DND-41 (cell line): ENCODE data around the gene MLNR.

Source experiments
- ATAC-seq: fragments of 200-7000 bp; cut with Tn5 transposase; 3 replicates; pipeline ENCODE4 v1.9.1; 2021; ENCODE audit warnings: low read depth; ENCODE audit not compliant: insufficient read depth
- DNase-seq: peaks from one replicate; pipeline ENCODE4 v3.0.0-alpha.2; 2020
- H2AFZ ChIP-seq: 2 replicates; pipeline ENCODE4 v1.6.0; 2012; ENCODE audit warnings: low read depth, low read length
- H3K27ac ChIP-seq: 2 replicates; pipeline ENCODE4 v1.5.1; 2012; ENCODE audit warnings: low read length, inconsistent platforms
- H3K27me3 ChIP-seq: fragments of 200-600 bp; sonication (generic); 2 replicates; pipeline ENCODE4 v1.6.0; 2012; ENCODE audit warnings: low read length, mild to moderate bottlenecking, inconsistent platforms; ENCODE audit not compliant: insufficient read depth, poor library complexity
- H3K36me3 ChIP-seq: 2 replicates; pipeline ENCODE4 v1.5.1; 2012; ENCODE audit warnings: low read length, inconsistent platforms; ENCODE audit not compliant: insufficient read depth
- H3K4me1 ChIP-seq: 2 replicates; pipeline ENCODE4 v1.5.1; 2012; ENCODE audit warnings: mild to moderate bottlenecking, low read length; ENCODE audit not compliant: insufficient read depth
- H3K4me2 ChIP-seq: 2 replicates; pipeline ENCODE4 v1.6.0; 2012; ENCODE audit warnings: mild to moderate bottlenecking, moderate library complexity, low read length, inconsistent platforms; ENCODE audit not compliant: insufficient read depth
- H3K4me3 ChIP-seq, 2 experiments: fragments of 200-600 bp in 1 of 2; shearing (Covaris generic) in 1 of 2; 2 replicates each; pipeline ENCODE4 v1.5.1; 2012 to 2016; ENCODE audit warnings: inconsistent platforms in 2 of 2, low read length in 2 of 2, mild to moderate bottlenecking in 2 of 2, low read depth in 1 of 2, moderate library complexity in 1 of 2
- H3K79me2 ChIP-seq: 2 replicates; pipeline ENCODE4 v1.6.0; 2012; ENCODE audit warnings: low read length, inconsistent platforms; ENCODE audit not compliant: insufficient read depth
- H3K9ac ChIP-seq: 2 replicates; pipeline ENCODE4 v1.6.0; 2012; ENCODE audit warnings: low read depth, mild to moderate bottlenecking, inconsistent platforms, low read length, moderate library complexity
- H3K9me3 ChIP-seq: 2 replicates; pipeline ENCODE4 v1.5.1; 2012; ENCODE audit warnings: low read length, moderate library complexity, mild to moderate bottlenecking, inconsistent platforms; ENCODE audit not compliant: insufficient read depth, severe bottlenecking
- H4K20me1 ChIP-seq: 2 replicates; pipeline ENCODE4 v1.6.0; 2012; ENCODE audit warnings: low read length; ENCODE audit not compliant: insufficient read depth
- CTCF ChIP-seq: IDR thresholded peaks from 2 replicates; pipeline ENCODE4 v1.5.1; 2012; ENCODE audit warnings: borderline replicate concordance, low read length, moderate library complexity, mild to moderate bottlenecking; ENCODE audit not compliant: poor library complexity, severe bottlenecking; ENCODE audit errors: extremely low read depth
- EZH2 ChIP-seq: IDR thresholded peaks from 3 replicates; pipeline ENCODE4 v1.6.1; 2012; ENCODE audit warnings: borderline replicate concordance, low read depth, mild to moderate bottlenecking, moderate library complexity, low read length, inconsistent platforms; ENCODE audit not compliant: severe bottlenecking

The MLNR gene

GRCh38 chr13:49184621-49185020 lies 35.5 kb upstream of the MLNR start:
- H2AFZ ChIP-seq = no peak overlapping the region
- DNase-seq = no peak
- H3K4me3 ChIP-seq = no peak overlapping the region
- H4K20me1 ChIP-seq = no peaks in the 10 kb centered on the region
- no peaks in the 10 kb centered on the region for H3K9me3 ChIP-seq
- H3K9ac ChIP-seq = no peak overlapping the region
- no peaks in the 10 kb centered on the region for H3K27me3 ChIP-seq
- TF ChIP-seq CTCF = no peak
- no peak for TF ChIP-seq EZH2
- H3K27ac ChIP-seq = no peak overlapping the region
- H3K4me1 ChIP-seq = no peaks in the 10 kb centered on the region
- no peaks in the 10 kb centered on the region for H3K79me2 ChIP-seq
- no peak overlapping the region for H3K4me2 ChIP-seq
- H3K36me3 ChIP-seq = peaks cover 81% of the 10 kb centered on the region
- ATAC-seq = no peak

DNA sequence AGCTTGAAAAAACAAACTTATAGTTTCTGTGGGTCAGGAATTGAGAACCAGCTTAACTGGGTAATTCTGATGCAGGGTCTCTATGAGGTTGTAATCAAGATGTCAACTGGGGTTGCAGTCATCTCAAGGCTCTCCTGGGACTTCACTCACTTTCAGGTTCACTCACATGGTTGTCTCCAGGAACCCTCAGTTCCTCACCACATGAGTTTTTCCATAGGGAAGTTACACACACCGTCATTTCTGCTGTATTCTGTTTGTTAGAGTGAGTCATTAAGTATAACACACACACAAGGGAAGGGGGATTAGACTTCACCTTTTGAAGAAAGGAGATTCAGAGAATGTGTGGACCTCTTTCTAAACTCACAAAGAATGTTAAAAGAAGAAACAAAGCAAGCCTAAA lies 34.9 kb upstream of the MLNR start:
- no peaks in the 10 kb centered on the region for H4K20me1 ChIP-seq
- no peak overlapping the region for H3K9ac ChIP-seq
- DNase-seq = no peak
- TF ChIP-seq EZH2 (no peak), CTCF (no peak)
- ATAC-seq = no peak
- no peak overlapping the region for H2AFZ ChIP-seq
- H3K36me3 ChIP-seq = peaks cover 87% of the 10 kb centered on the region
- H3K27ac ChIP-seq = no peak overlapping the region
- H3K27me3 ChIP-seq = no peaks in the 10 kb centered on the region
- no peaks in the 10 kb centered on the region for H3K4me1 ChIP-seq
- no peaks in the 10 kb centered on the region for H3K9me3 ChIP-seq
- no peak overlapping the region for H3K4me2 ChIP-seq
- H3K4me3 ChIP-seq = no peak overlapping the region
- H3K79me2 ChIP-seq = no peaks in the 10 kb centered on the region

DNA sequence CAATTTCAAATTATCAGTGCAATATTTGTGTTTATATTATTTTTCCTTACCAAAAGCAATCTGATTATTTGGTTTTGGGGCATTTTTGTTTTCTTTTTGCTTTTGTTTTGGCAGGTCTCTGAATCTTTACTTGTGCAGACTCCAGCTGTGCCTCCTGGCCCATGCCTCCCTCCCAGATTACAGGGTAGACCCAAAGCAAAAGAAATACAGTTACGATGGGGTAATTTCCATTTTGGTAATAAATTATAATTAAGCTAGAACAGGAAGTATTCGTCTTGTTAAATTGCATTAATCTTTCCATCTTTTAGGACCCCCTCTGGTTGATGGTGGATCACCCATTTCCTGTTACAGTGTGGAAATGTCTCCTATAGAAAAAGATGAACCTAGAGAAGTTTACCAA lies 29.2 kb upstream of the MLNR start:
- Histone ChIP-seq H3K79me2 (no peaks in the 10 kb centered on the region), H3K4me1 (no peaks in the 10 kb centered on the region), H3K4me3 (no peak overlapping the region), H3K27me3 (no peaks in the 10 kb centered on the region), H3K27ac (no peak overlapping the region), H2AFZ (no peak overlapping the region), H3K9ac (no peak overlapping the region), H3K9me3 (no peaks in the 10 kb centered on the region), H3K36me3 (peaks cover 86% of the 10 kb centered on the region), H4K20me1 (no peaks in the 10 kb centered on the region), H3K4me2 (no peak overlapping the region)
- no peak for TF ChIP-seq CTCF
- no peak for TF ChIP-seq EZH2
- ATAC-seq = no peak
- no peak for DNase-seq

DNA sequence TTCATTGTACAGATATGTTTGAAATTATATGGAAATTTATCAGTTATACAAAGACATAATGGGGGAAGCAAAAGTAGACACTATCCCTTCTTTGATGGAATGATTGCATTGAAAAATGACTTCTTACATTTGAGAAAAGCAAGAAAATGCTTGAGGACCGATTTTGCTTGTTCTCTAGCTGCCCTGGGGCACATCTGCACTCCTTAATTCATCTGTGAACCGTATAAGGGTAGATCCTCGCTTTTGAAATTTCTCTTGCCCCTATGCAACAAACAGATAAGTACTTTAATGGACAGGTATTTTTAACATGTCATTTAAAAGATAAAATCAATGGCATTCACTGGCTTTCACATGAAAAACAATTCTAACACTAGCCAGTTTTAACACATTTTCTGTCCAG lies 13.5 kb upstream of the MLNR start:
- H3K36me3 ChIP-seq = peaks cover 70% of the 10 kb centered on the region

More for the DNA sequence above, 13.5 kb upstream of the MLNR start:
- DNase-seq (no peak), ATAC-seq (no peak)
- Histone ChIP-seq H3K4me1 (no peaks in the 10 kb centered on the region), H3K9ac (no peak overlapping the region), H3K27ac (no peak overlapping the region), H3K9me3 (no peaks in the 10 kb centered on the region), H4K20me1 (no peaks in the 10 kb centered on the region), H2AFZ (no peak overlapping the region), H3K4me3 (no peak overlapping the region), H3K4me2 (no peak overlapping the region), H3K79me2 (no peaks in the 10 kb centered on the region), H3K27me3 (no peaks in the 10 kb centered on the region)
- TF ChIP-seq EZH2 (no peak), CTCF (no peak)
